Liver (tissue), 3 donors: Measurements from ENCODE around the gene NLRP11.

ENCODE experiments used
- CTCF ChIP-seq: fragments of 150-350 bp; IDR thresholded peaks from 2 replicates; pipeline ENCODE4 v1.5.1; 2017; ENCODE audit warnings: improper control_type of control experiment, low read depth, low read length; ENCODE audit not compliant: missing input control
- FOXA1 ChIP-seq: IDR thresholded peaks from 2 replicates; pipeline ENCODE4 v1.6.1; 2016; ENCODE audit warnings: antibody characterized with exemption
- FOXA2 ChIP-seq: IDR thresholded peaks from 2 replicates; pipeline ENCODE4 v1.6.1; 2016; ENCODE audit warnings: antibody characterized with exemption
- GABPA ChIP-seq, 2 donors: IDR thresholded peaks in 1 of 2; conservative IDR thresholded peaks in 1 of 2; 2 replicates each; pipeline ENCODE4 v1.6.1; 2016; ENCODE audit warnings: antibody characterized with exemption in 2 of 2, mild to moderate bottlenecking in 1 of 2, moderate library complexity in 1 of 2
- JUND ChIP-seq, 2 donors: IDR thresholded peaks; 2 replicates each; pipeline ENCODE4 v1.6.1; 2016; ENCODE audit warnings: antibody characterized with exemption in 2 of 2
- SP1 ChIP-seq: IDR thresholded peaks from 2 replicates; pipeline ENCODE4 v1.6.1; 2018; ENCODE audit warnings: antibody characterized with exemption, mild to moderate bottlenecking
- TAF1 ChIP-seq: conservative IDR thresholded peaks from 2 replicates; pipeline ENCODE4 v1.6.1; 2016; ENCODE audit warnings: antibody characterized with exemption, mild to moderate bottlenecking
- YY1 ChIP-seq: IDR thresholded peaks from 2 replicates; pipeline ENCODE4 v1.6.1; 2016; ENCODE audit warnings: antibody characterized with exemption, mild to moderate bottlenecking
- TF ChIP-seq, protein P1 (sequence below): IDR thresholded peaks from 2 replicates; pipeline ENCODE4 v1.6.1; 2016; ENCODE audit warnings: antibody characterized with exemption
- TF ChIP-seq, protein P2 (sequence below): IDR thresholded peaks from 2 replicates; pipeline ENCODE4 v1.6.1; 2016; ENCODE audit warnings: antibody characterized with exemption, mild to moderate bottlenecking
- TF ChIP-seq, protein P3 (sequence below): IDR thresholded peaks from 2 replicates; pipeline ENCODE4 v1.6.1; 2016; ENCODE audit warnings: antibody characterized with exemption
- donor health status: healthy.
- donor health status: healthy.

DNA sequence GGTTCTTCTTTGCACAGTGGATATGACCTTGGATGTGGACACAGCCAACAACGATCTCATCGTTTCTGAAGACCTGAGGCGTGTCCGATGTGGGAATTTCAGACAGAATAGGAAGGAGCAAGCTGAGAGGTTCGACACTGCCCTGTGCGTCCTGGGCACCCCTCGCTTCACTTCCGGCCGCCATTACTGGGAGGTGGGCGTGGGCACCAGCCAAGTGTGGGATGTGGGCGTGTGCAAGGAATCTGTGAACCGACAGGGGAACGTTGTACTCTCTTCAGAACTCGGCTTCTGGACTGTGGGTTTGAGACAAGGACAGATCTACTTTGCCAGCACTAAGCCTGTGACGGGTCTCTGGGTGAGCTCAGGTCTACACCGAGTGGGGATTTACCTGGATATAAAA is 53.5 kb downstream of the NLRP11 start:
- no peak for TF ChIP-seq CTCF
- TF ChIP-seq FOXA1: no peak
- no peak for TF ChIP-seq TAF1
- TF ChIP-seq, protein P1, sequence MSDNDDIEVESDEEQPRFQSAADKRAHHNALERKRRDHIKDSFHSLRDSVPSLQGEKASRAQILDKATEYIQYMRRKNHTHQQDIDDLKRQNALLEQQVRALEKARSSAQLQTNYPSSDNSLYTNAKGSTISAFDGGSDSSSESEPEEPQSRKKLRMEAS: no peak
- TF ChIP-seq YY1: no peak
- TF ChIP-seq JUND (IDR thresholded peaks at IDR 0.05): no peak
- no peak for TF ChIP-seq SP1
- TF ChIP-seq FOXA2: no peak
- TF ChIP-seq GABPA (IDR thresholded peaks at IDR 0.05 in 1 of 2, conservative IDR thresholded peaks at IDR 0.05 in 1 of 2): no peak
- TF ChIP-seq, protein P2, sequence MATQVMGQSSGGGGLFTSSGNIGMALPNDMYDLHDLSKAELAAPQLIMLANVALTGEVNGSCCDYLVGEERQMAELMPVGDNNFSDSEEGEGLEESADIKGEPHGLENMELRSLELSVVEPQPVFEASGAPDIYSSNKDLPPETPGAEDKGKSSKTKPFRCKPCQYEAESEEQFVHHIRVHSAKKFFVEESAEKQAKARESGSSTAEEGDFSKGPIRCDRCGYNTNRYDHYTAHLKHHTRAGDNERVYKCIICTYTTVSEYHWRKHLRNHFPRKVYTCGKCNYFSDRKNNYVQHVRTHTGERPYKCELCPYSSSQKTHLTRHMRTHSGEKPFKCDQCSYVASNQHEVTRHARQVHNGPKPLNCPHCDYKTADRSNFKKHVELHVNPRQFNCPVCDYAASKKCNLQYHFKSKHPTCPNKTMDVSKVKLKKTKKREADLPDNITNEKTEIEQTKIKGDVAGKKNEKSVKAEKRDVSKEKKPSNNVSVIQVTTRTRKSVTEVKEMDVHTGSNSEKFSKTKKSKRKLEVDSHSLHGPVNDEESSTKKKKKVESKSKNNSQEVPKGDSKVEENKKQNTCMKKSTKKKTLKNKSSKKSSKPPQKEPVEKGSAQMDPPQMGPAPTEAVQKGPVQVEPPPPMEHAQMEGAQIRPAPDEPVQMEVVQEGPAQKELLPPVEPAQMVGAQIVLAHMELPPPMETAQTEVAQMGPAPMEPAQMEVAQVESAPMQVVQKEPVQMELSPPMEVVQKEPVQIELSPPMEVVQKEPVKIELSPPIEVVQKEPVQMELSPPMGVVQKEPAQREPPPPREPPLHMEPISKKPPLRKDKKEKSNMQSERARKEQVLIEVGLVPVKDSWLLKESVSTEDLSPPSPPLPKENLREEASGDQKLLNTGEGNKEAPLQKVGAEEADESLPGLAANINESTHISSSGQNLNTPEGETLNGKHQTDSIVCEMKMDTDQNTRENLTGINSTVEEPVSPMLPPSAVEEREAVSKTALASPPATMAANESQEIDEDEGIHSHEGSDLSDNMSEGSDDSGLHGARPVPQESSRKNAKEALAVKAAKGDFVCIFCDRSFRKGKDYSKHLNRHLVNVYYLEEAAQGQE: no peak
- TF ChIP-seq, protein P3, sequence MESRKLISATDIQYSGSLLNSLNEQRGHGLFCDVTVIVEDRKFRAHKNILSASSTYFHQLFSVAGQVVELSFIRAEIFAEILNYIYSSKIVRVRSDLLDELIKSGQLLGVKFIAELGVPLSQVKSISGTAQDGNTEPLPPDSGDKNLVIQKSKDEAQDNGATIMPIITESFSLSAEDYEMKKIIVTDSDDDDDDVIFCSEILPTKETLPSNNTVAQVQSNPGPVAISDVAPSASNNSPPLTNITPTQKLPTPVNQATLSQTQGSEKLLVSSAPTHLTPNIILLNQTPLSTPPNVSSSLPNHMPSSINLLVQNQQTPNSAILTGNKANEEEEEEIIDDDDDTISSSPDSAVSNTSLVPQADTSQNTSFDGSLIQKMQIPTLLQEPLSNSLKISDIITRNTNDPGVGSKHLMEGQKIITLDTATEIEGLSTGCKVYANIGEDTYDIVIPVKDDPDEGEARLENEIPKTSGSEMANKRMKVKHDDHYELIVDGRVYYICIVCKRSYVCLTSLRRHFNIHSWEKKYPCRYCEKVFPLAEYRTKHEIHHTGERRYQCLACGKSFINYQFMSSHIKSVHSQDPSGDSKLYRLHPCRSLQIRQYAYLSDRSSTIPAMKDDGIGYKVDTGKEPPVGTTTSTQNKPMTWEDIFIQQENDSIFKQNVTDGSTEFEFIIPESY: no peak
